GM13976 (cell line): ENCODE data around the gene APOBEC3G.
"Not testable (repeated sequence)": the region's sequence is repeated elsewhere in the genome, so short reads cannot be mapped to it uniquely, and the experiment has no call there.

ENCODE experiments used
- DNase-seq: peaks from one replicate; pipeline ENCODE4 v3.0.0; 2012; ENCODE audit warnings: low spot score
- in situ Hi-C: fragments of 300-500 bp; cut with MboI; formaldehyde crosslinking; loops from one replicate; pipeline ENCODE4 v1.12.0; 2022; ENCODE audit warnings: low sequenced_read_pairs, mixed read lengths, inconsistent platforms; ENCODE audit not compliant: unreplicated experiment
- TF ChIP-seq, protein P1 (sequence below): IDR thresholded peaks from 2 replicates; pipeline ENCODE4 v1.5.1; 2012; ENCODE audit warnings: borderline replicate concordance, mild to moderate bottlenecking; ENCODE audit not compliant: insufficient read depth; ENCODE audit errors: extremely low read depth, missing control alignments, control extremely low read depth

APOBEC3G gene

DNA sequence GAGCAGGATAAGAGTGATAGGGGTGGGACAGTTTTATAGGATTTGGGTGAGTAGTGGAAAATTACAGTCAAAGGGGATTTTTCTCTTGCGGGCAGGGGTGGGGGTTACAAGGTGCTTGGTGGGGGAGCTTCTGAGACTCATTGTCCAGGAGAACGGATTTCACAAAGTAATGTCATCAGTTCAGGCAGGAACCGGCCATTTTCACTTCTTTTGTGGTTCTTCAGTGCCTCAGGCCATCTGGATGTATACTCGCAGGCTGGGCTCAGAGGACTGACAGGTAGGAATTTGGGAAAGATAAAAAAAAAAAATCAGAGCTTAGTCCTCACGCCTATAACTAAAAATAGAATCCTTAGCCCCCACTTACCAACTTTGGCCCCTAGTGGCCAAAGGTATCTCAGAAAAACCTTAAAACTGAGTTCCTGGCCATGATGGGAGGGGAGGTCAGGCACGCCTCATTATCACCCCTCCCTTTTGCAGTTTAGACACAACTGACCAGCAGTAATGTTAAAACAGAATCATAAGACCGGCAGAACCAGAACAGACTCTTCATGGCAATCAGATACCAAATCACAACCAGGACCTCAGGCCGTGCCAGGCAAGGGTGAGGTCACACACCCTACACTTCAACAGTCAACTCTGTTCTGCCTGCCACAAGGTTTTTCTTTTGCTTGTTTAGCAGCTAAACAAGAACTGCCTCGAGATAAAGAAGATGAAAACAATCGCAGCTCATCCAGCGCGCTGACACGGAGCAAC is 8.9 kb upstream of the APOBEC3G start:
- no peak for DNase-seq
- TF ChIP-seq, protein P1, sequence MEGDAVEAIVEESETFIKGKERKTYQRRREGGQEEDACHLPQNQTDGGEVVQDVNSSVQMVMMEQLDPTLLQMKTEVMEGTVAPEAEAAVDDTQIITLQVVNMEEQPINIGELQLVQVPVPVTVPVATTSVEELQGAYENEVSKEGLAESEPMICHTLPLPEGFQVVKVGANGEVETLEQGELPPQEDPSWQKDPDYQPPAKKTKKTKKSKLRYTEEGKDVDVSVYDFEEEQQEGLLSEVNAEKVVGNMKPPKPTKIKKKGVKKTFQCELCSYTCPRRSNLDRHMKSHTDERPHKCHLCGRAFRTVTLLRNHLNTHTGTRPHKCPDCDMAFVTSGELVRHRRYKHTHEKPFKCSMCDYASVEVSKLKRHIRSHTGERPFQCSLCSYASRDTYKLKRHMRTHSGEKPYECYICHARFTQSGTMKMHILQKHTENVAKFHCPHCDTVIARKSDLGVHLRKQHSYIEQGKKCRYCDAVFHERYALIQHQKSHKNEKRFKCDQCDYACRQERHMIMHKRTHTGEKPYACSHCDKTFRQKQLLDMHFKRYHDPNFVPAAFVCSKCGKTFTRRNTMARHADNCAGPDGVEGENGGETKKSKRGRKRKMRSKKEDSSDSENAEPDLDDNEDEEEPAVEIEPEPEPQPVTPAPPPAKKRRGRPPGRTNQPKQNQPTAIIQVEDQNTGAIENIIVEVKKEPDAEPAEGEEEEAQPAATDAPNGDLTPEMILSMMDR, result no peak
- in situ Hi-C loops, result no loop called here

DNA sequence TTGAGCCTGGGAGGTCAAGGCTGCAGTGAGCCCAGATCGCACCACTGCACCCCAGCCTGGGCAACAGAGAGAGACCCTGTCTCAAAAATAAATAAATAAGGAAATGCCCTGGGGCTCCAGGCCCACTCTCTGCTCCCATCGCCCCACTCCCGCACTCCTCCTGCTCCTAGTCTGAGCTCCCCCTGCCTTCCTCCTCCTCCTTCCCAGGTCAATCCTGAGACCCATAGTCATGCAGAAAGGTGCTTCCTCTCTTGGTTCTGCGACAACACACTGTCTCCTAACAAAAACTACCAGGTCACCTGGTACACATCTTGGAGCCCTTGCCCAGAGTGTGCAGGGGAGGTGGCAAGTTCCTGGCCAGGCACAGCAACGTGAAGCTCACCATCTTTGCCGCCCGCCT is 6.9 kb upstream of the APOBEC3G start:
- in situ Hi-C loops, result no loop called here
- TF ChIP-seq, protein P1, result no peak
- DNase-seq, result no peak

DNA sequence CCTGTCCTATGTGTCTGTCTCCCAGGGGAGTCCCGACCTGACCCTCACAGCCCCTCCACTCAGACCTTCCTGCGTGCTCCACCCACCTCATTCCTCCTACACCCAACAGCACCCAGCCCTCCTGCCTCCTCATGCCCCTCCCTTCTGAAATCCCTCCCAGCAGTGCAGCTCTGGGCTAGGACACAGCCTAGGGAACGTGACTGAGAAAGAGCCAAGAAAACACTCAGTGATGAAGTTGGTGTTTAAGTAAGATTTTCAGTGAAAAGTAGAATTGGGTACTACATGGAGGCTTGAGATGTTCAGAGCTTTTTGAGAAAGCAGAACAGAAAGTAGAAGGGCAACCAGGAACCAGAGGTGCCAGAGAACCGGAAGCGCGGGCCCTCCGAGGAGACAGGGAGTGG is 4.5 kb upstream of the APOBEC3G start:
- in situ Hi-C loops, DNase-seq: not testable (repeated sequence)

DNA sequence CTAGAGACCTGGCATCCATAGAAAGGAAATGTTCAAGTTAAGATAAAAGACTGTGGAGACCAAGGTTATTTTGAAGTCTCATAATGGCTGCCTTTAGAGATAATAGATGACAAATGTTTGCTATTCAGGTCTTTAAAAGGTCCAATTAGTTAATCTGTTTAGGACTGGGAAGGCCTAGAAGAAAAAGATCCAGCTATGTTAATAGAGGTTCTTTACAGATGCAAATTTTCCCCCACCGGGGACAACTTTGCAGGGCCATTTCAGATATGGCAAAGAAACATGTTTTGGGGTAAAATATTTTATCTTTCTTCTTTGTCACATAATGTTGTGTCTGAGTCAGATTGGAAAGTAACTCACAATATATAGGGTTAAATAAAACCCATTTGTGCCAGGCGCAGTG is 3.1 kb upstream of the APOBEC3G start:
- in situ Hi-C loops, result no loop called here
- DNase-seq, result no peak
- TF ChIP-seq, protein P1, result no peak

DNA sequence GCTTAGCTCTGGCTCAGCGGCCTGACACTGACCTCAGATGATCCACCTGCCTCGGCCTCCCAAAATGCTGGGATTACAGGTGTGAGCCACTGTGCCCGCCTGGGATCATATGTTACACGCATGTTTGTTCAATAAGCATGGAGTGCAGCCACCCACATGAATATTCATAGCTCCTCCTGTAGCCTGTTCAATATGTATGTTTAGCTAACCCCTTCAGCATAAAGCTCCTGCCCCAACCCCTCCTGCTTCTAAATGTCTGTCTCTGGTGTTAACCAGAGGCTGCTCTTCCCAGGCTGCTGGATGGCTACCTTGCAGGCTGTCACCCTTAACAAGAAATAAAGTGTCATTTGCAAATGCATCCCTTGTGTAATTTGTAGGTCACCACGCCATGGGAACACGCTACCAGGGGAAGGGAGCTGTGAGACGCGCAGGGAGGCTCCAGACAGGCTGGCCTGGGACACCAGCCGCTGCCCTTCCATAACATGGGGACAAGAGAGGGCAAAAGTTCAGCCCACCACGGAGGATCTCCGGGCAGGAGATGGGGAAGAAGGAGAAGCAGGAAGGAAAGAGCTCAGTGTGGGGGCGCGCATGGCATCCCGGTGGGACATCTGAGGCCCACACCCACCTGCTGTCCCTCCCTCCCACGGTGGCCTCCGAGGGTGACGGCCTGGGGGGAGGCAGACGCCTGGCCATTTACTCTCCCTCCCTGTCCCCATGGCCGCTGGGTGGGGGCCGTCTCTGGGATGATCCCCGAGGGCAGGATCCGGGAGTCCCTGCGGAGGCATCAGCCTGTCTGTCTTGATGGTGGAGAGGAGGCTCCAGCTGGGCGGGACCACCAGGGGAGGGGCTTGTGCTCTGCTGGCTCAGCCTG is 685 bp upstream of the APOBEC3G start:
- in situ Hi-C loops, DNase-seq: not testable (repeated sequence)

DNA sequence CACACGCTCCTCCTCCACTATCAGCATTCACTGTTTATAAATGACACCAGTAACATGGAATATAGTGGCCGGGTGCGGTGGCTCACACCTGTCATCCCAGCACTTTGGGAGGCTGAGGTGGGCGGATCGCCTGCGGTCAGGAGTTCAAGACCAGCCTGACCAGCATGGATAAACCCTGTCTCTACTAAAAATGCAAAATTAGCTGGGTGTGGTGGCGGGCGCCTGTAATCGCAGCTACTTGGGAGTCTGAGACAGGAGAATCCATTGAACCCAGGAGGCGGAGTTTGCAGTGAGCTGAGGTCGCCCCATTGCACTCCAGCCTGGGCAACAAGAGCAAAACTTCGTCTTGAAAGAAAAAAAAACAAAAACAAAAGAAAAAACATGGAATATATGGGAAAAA is 837 bp downstream of the APOBEC3G start:
- in situ Hi-C loops, DNase-seq: not testable (repeated sequence)

DNA sequence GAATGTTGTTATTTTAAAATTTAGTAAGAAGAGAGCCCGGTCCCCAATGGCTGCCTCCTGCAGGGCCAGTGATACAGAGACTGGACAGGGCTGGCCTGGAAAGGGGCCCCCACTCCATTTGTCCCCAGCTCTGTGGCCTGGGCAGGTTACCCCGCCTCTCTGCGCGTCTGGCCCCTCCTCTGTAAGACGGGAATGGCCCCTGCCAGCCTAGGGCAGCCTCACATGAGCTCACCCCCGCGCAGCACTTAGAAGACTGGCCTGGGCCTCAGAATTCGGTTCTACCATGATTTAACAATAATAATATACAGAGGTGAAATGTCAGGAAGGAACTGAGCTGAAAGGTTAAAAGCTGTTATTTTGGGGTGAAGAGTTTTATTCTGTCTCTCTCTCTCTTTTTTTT is 1.3 kb downstream of the APOBEC3G start:
- in situ Hi-C loops, result no loop called here
- no peak for DNase-seq
- TF ChIP-seq, protein P1, result no peak

DNA sequence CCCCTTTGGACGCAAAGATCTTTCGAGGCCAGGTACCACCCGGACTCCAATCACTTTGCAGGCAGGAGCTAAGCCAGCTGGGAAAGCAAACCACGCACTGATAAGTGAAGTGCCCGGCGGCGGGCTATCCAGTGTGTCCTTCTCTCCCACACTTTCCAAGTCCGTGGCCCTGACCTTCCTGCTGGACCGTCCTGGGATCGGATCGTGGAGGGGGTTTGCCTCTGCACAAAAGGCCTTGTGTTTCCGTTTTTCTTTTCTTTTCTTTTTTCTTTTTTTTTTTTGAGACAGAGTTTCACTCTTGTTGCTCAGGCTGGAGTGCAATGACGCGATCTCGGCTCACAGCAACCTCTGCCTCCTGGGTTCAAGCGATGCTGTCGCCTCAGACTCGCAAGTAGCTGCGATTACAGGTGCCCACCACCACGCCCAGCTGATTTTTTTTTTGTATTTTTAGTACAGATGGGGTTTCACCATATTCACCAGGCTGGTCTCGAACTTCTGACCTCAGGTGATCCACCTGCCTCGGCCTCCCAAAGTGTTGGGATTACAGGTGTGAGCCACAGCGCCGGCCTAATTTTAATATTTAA is 2.1 kb downstream of the APOBEC3G start:
- DNase-seq, in situ Hi-C loops: not testable (repeated sequence)
